HL-60/S4 (cell line): ENCODE measurements around the gene TANC1.

ENCODE experiments used
- in situ Hi-C: fragments of 300-500 bp; cut with MboI; formaldehyde crosslinking; loops from 2 replicates; pipeline ENCODE4 v1.14.3; 2022; ENCODE audit warnings: low sequenced_read_pairs

Gene TANC1

GRCh38 chr2:159243529-159243928 lies 275.1 kb downstream of the TANC1 start:
- in situ Hi-C loops: no loop called here

GRCh38 chr2:159246325-159246988 lies 278.0 kb downstream of the TANC1 start:
- in situ Hi-C loops: no loop called here

- in situ Hi-C loops: no loop called here
Measured at GRCh38 chr2:159249990-159250715, 281.7 kb downstream of the TANC1 start.

GRCh38 chr2:159251296-159252173 lies 283.1 kb downstream of the TANC1 start:
- in situ Hi-C loops: no loop called here

GRCh38 chr2:159252905-159253304 lies 284.5 kb downstream of the TANC1 start:
- in situ Hi-C loops: no loop called here

GRCh38 chr2:159256159-159256558 lies 287.7 kb downstream of the TANC1 start:
- in situ Hi-C loops: no loop called here

GRCh38 chr2:159262226-159262625 lies 293.8 kb downstream of the TANC1 start:
- in situ Hi-C loops: no loop called here

GRCh38 chr2:159262904-159263303 lies 294.5 kb downstream of the TANC1 start:
- in situ Hi-C loops: no loop called here

- in situ Hi-C loops: no loop called here
Measured at GRCh38 chr2:159265171-159265576, 296.7 kb downstream of the TANC1 start.

GRCh38 chr2:159266554-159266953 lies 298.1 kb downstream of the TANC1 start:
- in situ Hi-C loops: no loop called here

- in situ Hi-C loops: no loop called here
Measured at GRCh38 chr2:159267921-159268320, 299.5 kb downstream of the TANC1 start.

GRCh38 chr2:159270744-159271379 lies 302.4 kb downstream of the TANC1 start:
- in situ Hi-C loops: no loop called here

- in situ Hi-C loops: no loop called here
Measured at GRCh38 chr2:159272156-159272555, 303.7 kb downstream of the TANC1 start.

- in situ Hi-C loops: no loop called here
Measured at GRCh38 chr2:159275111-159275510, 306.7 kb downstream of the TANC1 start.

GRCh38 chr2:159279700-159280099 lies 311.3 kb downstream of the TANC1 start:
- in situ Hi-C loops: no loop called here

- in situ Hi-C loops: no loop called here
Measured at GRCh38 chr2:159281002-159281401, 312.6 kb downstream of the TANC1 start.
